Liver (tissue), 3 donors: Measurements from ENCODE around the gene ELF1.

Source experiments
- EGR1 ChIP-seq, 2 donors: IDR thresholded peaks; 2 replicates each; pipeline ENCODE4 v1.6.1; 2016 to 2018; ENCODE audit warnings: antibody characterized with exemption in 2 of 2, low read depth in 2 of 2
- HNF4A ChIP-seq, 2 donors: conservative IDR thresholded peaks; 2 replicates each; pipeline ENCODE4 v1.6.1; 2016; ENCODE audit warnings: antibody characterized with exemption in 2 of 2, mild to moderate bottlenecking in 2 of 2
- JUND ChIP-seq, 2 donors: IDR thresholded peaks; 2 replicates each; pipeline ENCODE4 v1.6.1; 2016; ENCODE audit warnings: antibody characterized with exemption in 2 of 2
- RAD21 ChIP-seq, 2 donors: IDR thresholded peaks; 2 replicates each; pipeline ENCODE4 v1.6.1; 2016; ENCODE audit warnings: antibody characterized with exemption in 2 of 2, mild to moderate bottlenecking in 2 of 2
- SP1 ChIP-seq: IDR thresholded peaks from 2 replicates; pipeline ENCODE4 v1.6.1; 2018; ENCODE audit warnings: antibody characterized with exemption, mild to moderate bottlenecking
- TAF1 ChIP-seq: conservative IDR thresholded peaks from 2 replicates; pipeline ENCODE4 v1.6.1; 2016; ENCODE audit warnings: antibody characterized with exemption, mild to moderate bottlenecking
- YY1 ChIP-seq: IDR thresholded peaks from 2 replicates; pipeline ENCODE4 v1.6.1; 2016; ENCODE audit warnings: antibody characterized with exemption, mild to moderate bottlenecking
- TF ChIP-seq, protein P1 (sequence below): fragments of 150-350 bp; IDR thresholded peaks from 2 replicates; pipeline ENCODE4 v1.5.1; 2017; ENCODE audit warnings: improper control_type of control experiment, low read depth, low read length; ENCODE audit not compliant: missing input control
- TF ChIP-seq, protein P2 (sequence below): IDR thresholded peaks from 2 replicates; pipeline ENCODE4 v1.6.1; 2016; ENCODE audit warnings: antibody characterized with exemption
- TF ChIP-seq, protein P3 (sequence below): IDR thresholded peaks from 2 replicates; pipeline ENCODE4 v1.6.1; 2016; ENCODE audit warnings: antibody characterized with exemption
- TF ChIP-seq, protein P4 (sequence below): IDR thresholded peaks from 2 replicates; pipeline ENCODE4 v1.6.1; 2016; ENCODE audit warnings: antibody characterized with exemption, mild to moderate bottlenecking
- donor health status: healthy.
- donor health status: healthy.

DNA sequence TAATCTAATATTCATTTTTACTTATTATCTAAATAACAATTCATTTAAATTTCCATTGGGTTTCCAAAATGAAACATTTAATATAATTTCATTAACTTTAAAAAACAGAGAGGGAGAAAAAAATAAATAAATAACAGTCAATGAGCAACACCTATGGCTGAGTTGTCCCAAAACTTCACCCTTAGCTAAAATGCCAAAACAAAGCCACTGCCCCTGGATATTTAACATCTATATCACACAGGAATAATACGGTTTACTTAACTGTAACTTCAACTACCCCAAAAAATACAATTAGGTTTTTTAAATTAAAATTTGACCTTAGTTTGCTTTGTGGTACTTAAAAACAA, 541 bp downstream of the ELF1 start:
- TF ChIP-seq, protein P1, sequence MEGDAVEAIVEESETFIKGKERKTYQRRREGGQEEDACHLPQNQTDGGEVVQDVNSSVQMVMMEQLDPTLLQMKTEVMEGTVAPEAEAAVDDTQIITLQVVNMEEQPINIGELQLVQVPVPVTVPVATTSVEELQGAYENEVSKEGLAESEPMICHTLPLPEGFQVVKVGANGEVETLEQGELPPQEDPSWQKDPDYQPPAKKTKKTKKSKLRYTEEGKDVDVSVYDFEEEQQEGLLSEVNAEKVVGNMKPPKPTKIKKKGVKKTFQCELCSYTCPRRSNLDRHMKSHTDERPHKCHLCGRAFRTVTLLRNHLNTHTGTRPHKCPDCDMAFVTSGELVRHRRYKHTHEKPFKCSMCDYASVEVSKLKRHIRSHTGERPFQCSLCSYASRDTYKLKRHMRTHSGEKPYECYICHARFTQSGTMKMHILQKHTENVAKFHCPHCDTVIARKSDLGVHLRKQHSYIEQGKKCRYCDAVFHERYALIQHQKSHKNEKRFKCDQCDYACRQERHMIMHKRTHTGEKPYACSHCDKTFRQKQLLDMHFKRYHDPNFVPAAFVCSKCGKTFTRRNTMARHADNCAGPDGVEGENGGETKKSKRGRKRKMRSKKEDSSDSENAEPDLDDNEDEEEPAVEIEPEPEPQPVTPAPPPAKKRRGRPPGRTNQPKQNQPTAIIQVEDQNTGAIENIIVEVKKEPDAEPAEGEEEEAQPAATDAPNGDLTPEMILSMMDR, result no peak
- TF ChIP-seq, protein P2, sequence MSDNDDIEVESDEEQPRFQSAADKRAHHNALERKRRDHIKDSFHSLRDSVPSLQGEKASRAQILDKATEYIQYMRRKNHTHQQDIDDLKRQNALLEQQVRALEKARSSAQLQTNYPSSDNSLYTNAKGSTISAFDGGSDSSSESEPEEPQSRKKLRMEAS, result no peak
- TF ChIP-seq SP1 (no peak), YY1 (no peak), JUND (IDR thresholded peaks at IDR 0.05) (no peak), EGR1 (IDR thresholded peaks at IDR 0.05; ENCODE audit: low read depth in 2 of 2) (no peak), RAD21 (IDR thresholded peaks at IDR 0.05) (no peak), HNF4A (conservative IDR thresholded peaks at IDR 0.05) (no peak), TAF1 (no peak)
- TF ChIP-seq, protein P3, sequence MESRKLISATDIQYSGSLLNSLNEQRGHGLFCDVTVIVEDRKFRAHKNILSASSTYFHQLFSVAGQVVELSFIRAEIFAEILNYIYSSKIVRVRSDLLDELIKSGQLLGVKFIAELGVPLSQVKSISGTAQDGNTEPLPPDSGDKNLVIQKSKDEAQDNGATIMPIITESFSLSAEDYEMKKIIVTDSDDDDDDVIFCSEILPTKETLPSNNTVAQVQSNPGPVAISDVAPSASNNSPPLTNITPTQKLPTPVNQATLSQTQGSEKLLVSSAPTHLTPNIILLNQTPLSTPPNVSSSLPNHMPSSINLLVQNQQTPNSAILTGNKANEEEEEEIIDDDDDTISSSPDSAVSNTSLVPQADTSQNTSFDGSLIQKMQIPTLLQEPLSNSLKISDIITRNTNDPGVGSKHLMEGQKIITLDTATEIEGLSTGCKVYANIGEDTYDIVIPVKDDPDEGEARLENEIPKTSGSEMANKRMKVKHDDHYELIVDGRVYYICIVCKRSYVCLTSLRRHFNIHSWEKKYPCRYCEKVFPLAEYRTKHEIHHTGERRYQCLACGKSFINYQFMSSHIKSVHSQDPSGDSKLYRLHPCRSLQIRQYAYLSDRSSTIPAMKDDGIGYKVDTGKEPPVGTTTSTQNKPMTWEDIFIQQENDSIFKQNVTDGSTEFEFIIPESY, result no peak
- TF ChIP-seq, protein P4, sequence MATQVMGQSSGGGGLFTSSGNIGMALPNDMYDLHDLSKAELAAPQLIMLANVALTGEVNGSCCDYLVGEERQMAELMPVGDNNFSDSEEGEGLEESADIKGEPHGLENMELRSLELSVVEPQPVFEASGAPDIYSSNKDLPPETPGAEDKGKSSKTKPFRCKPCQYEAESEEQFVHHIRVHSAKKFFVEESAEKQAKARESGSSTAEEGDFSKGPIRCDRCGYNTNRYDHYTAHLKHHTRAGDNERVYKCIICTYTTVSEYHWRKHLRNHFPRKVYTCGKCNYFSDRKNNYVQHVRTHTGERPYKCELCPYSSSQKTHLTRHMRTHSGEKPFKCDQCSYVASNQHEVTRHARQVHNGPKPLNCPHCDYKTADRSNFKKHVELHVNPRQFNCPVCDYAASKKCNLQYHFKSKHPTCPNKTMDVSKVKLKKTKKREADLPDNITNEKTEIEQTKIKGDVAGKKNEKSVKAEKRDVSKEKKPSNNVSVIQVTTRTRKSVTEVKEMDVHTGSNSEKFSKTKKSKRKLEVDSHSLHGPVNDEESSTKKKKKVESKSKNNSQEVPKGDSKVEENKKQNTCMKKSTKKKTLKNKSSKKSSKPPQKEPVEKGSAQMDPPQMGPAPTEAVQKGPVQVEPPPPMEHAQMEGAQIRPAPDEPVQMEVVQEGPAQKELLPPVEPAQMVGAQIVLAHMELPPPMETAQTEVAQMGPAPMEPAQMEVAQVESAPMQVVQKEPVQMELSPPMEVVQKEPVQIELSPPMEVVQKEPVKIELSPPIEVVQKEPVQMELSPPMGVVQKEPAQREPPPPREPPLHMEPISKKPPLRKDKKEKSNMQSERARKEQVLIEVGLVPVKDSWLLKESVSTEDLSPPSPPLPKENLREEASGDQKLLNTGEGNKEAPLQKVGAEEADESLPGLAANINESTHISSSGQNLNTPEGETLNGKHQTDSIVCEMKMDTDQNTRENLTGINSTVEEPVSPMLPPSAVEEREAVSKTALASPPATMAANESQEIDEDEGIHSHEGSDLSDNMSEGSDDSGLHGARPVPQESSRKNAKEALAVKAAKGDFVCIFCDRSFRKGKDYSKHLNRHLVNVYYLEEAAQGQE, result no peak
